Liver (tissue), 9 donors: ENCODE measurements around the gene RNF141. TPM values are rescaled to one million over a fixed set of nuclear protein-coding genes. Genes with fewer than 3 reads are reported as not detected.

Source experiments
- DNase-seq: peaks from one replicate; pipeline ENCODE4 v3.0.0-alpha.2; 2017; ENCODE audit warnings: low spot score
- H3K27ac ChIP-seq, 2 donors: one replicate each; pipeline ENCODE4 v1.7.0; 2013; ENCODE audit warnings: inconsistent platforms in 2 of 2, low read length in 2 of 2, control low read depth in 1 of 2, low read depth in 1 of 2, mild to moderate bottlenecking in 1 of 2
- H3K27me3 ChIP-seq, 4 donors: one replicate each; pipeline versions ENCODE4 v1.6.1 to v1.7.0; 2013; ENCODE audit warnings: low read length in 3 of 4, inconsistent platforms in 1 of 4, mild to moderate bottlenecking in 1 of 4, moderate library complexity in 1 of 4; ENCODE audit not compliant: control insufficient read depth in 4 of 4, insufficient read depth in 4 of 4
- H3K36me3 ChIP-seq, 4 donors: one replicate each; pipeline versions ENCODE4 v1.6.1 to v1.7.0; 2013; ENCODE audit warnings: low read length in 3 of 4, mild to moderate bottlenecking in 3 of 4, low read depth in 1 of 4, moderate library complexity in 1 of 4; ENCODE audit not compliant: control insufficient read depth in 4 of 4, insufficient read depth in 3 of 4
- H3K4me1 ChIP-seq, 4 donors: one replicate each; pipeline versions ENCODE4 v1.6.1 to v1.7.0; 2013; ENCODE audit warnings: low read length in 3 of 4, mild to moderate bottlenecking in 3 of 4, moderate library complexity in 1 of 4; ENCODE audit not compliant: control insufficient read depth in 4 of 4, insufficient read depth in 4 of 4
- H3K4me3 ChIP-seq, 3 donors: one replicate each; pipeline versions ENCODE4 v1.6.1 to v1.7.0; 2013; ENCODE audit warnings: low read length in 3 of 3, control low read depth in 1 of 3, low read depth in 1 of 3, mild to moderate bottlenecking in 1 of 3
- H3K9ac ChIP-seq, 2 donors: one replicate each; pipeline ENCODE4 v1.7.0; 2013; ENCODE audit warnings: low read length in 2 of 2, mild to moderate bottlenecking in 2 of 2, moderate library complexity in 2 of 2, control low read depth in 1 of 2, low read depth in 1 of 2
- H3K9me3 ChIP-seq, 4 donors: one replicate each; pipeline versions ENCODE4 v1.6.1 to v1.7.0; 2013; ENCODE audit warnings: low read length in 3 of 4; ENCODE audit not compliant: control insufficient read depth in 4 of 4
- ATF3 ChIP-seq: IDR thresholded peaks from 2 replicates; pipeline ENCODE4 v1.6.1; 2016; ENCODE audit warnings: antibody characterized with exemption
- EGR1 ChIP-seq, 2 donors: IDR thresholded peaks; 2 replicates each; pipeline ENCODE4 v1.6.1; 2016 to 2018; ENCODE audit warnings: antibody characterized with exemption in 2 of 2, low read depth in 2 of 2
- FOXA1 ChIP-seq: IDR thresholded peaks from 2 replicates; pipeline ENCODE4 v1.6.1; 2016; ENCODE audit warnings: antibody characterized with exemption
- FOXA2 ChIP-seq: IDR thresholded peaks from 2 replicates; pipeline ENCODE4 v1.6.1; 2016; ENCODE audit warnings: antibody characterized with exemption
- HNF4A ChIP-seq, 2 donors: conservative IDR thresholded peaks; 2 replicates each; pipeline ENCODE4 v1.6.1; 2016; ENCODE audit warnings: antibody characterized with exemption in 2 of 2, mild to moderate bottlenecking in 2 of 2
- HNF4G ChIP-seq: IDR thresholded peaks from 2 replicates; pipeline ENCODE4 v1.6.1; 2016; ENCODE audit warnings: antibody characterized with exemption
- JUND ChIP-seq, 2 donors: IDR thresholded peaks; 2 replicates each; pipeline ENCODE4 v1.6.1; 2016; ENCODE audit warnings: antibody characterized with exemption in 2 of 2
- MAX ChIP-seq: IDR thresholded peaks from 2 replicates; pipeline ENCODE4 v1.6.1; 2016; ENCODE audit warnings: antibody characterized with exemption
- NR2F2 ChIP-seq: IDR thresholded peaks from 2 replicates; pipeline ENCODE4 v1.6.1; 2016; ENCODE audit warnings: antibody characterized with exemption
- RAD21 ChIP-seq, 2 donors: IDR thresholded peaks; 2 replicates each; pipeline ENCODE4 v1.6.1; 2016; ENCODE audit warnings: antibody characterized with exemption in 2 of 2, mild to moderate bottlenecking in 2 of 2
- REST ChIP-seq: IDR thresholded peaks from 2 replicates; pipeline ENCODE4 v1.6.1; 2016; ENCODE audit warnings: antibody characterized with exemption, mild to moderate bottlenecking
- RXRA ChIP-seq, 2 donors: IDR thresholded peaks; 2 replicates each; pipeline ENCODE4 v1.6.1; 2017 to 2018; ENCODE audit warnings: antibody characterized with exemption in 2 of 2, mild to moderate bottlenecking in 1 of 2
- SP1 ChIP-seq: IDR thresholded peaks from 2 replicates; pipeline ENCODE4 v1.6.1; 2018; ENCODE audit warnings: antibody characterized with exemption, mild to moderate bottlenecking
- TAF1 ChIP-seq: conservative IDR thresholded peaks from 2 replicates; pipeline ENCODE4 v1.6.1; 2016; ENCODE audit warnings: antibody characterized with exemption, mild to moderate bottlenecking
- YY1 ChIP-seq: IDR thresholded peaks from 2 replicates; pipeline ENCODE4 v1.6.1; 2016; ENCODE audit warnings: antibody characterized with exemption, mild to moderate bottlenecking
- WGBS: extraction: QIAGEN DNeasy Blood & Tissue Kit; methylation state at CpG from one replicate; pipeline ENCODE4 v1.1.7; 2013; 5-methylcytosine and 5-hydroxymethylcytosine counted together
- polyA plus RNA-seq, 2 donors: library from polyadenylated mRNA; stranded (reverse) in 1 of 2; unstranded in 1 of 2; fragments of 200-250 nt in 1 of 2; fragments of >200 nt in 1 of 2; fragmentation: Nextera tagmentation in 1 of 2; extraction: Ambion mirVana in 1 of 2; gene quantifications; one replicate each; pipeline versions ENCODE4 v1.2.1 to v1.2.3, GENCODE V29; 2013 to 2015
- total RNA-seq, 2 donors: library from RNA; depleted of rRNA; stranded (reverse); fragments of >200 nt; gene quantifications; one replicate each; pipeline ENCODE4 v1.2.3, GENCODE V29; 2014
- donor health status: healthy.
- donor health status: healthy.
- donor health status: healthy.
- donor health status: healthy.
- donor health status: healthy.

RNF141 gene
- total and polyA plus RNA-seq, 4 donors = 6.9 to 14.6 (median 13.0) TPM

GRCh38 chr11:10550503-10551289, 9.7 kb upstream of the RNF141 start:
- Histone ChIP-seq H3K27ac (no peak overlapping the region), H3K9me3 (peaks cover 0 to 4% (median 0%) of the 10 kb centered on the region in 4 donors), H3K4me3 (no peak overlapping the region), H3K36me3 (no peaks in the 10 kb centered on the region), H3K4me1 (no peaks in the 10 kb centered on the region), H3K9ac (no peak overlapping the region), H3K27me3 (no peaks in the 10 kb centered on the region)
- no peak for DNase-seq
- 94% methylated on average over 3 of the region's 3 CpGs for WGBS
- TF ChIP-seq RXRA (IDR thresholded peaks at IDR 0.05) (no peak), HNF4A (conservative IDR thresholded peaks at IDR 0.05) (peak in 1 of 2 donors; percentile 20)

GRCh38 chr11:10544491-10545465, 3.8 kb upstream of the RNF141 start:
- WGBS = 85% methylated on average over 7 of the region's 7 CpGs
- no peak for TF ChIP-seq TAF1
- no peak for TF ChIP-seq ATF3
- no peak for TF ChIP-seq REST
- TF ChIP-seq FOXA1 = no peak
- TF ChIP-seq RXRA (IDR thresholded peaks at IDR 0.05) = no peak
- TF ChIP-seq RAD21 (IDR thresholded peaks at IDR 0.05) = no peak
- TF ChIP-seq SP1 = no peak
- no peak for TF ChIP-seq NR2F2
- no peak for TF ChIP-seq HNF4A (conservative IDR thresholded peaks at IDR 0.05)
- TF ChIP-seq MAX = no peak
- TF ChIP-seq JUND (IDR thresholded peaks at IDR 0.05) = no peak
- no peak for TF ChIP-seq EGR1 (IDR thresholded peaks at IDR 0.05; ENCODE audit: low read depth in 2 of 2)
- no peak for TF ChIP-seq YY1
- TF ChIP-seq HNF4G = no peak
- TF ChIP-seq FOXA2 = no peak
- Histone ChIP-seq H3K36me3 (no peaks in the 10 kb centered on the region), H3K27ac (no peak overlapping the region), H3K4me1 (peaks cover 0 to 8% (median 6%) of the 10 kb centered on the region in 4 donors), H3K9me3 (no peaks in the 10 kb centered on the region), H3K27me3 (no peaks in the 10 kb centered on the region), H3K9ac (no peak overlapping the region), H3K4me3 (no peak overlapping the region)
- DNase-seq = no peak
